H1 (cell line): ENCODE measurements around the gene MSANTD2. TPM values are rescaled to one million over a fixed set of nuclear protein-coding genes. Genes with fewer than 3 reads are reported as not detected.

ENCODE experiments used
- CTCF ChIA-PET: fragments of 300-600 bp; sonication (Branson Sonifier 250); formaldehyde crosslinking; loops from one replicate; lab custom pipeline; 2021; ENCODE audit not compliant: partially characterized antibody; lab: Charles Lee
- POLR2A ChIA-PET: fragments of 300-600 bp; sonication (Branson Sonifier 250); formaldehyde crosslinking; loops from one replicate; lab custom pipeline; 2021; ENCODE audit warnings: inconsistent platforms; ENCODE audit not compliant: partially characterized antibody; lab: Charles Lee
- DNase-seq, 2 experiments: peaks; one replicate each; pipeline versions ENCODE4 v3.0.0 to v3.0.0-alpha.2; 2010 to 2022; ENCODE audit warnings: low spot score in 2 of 2, low read depth in 1 of 2, mixed read lengths in 1 of 2
- FAIRE-seq: peaks from 2 replicates; lab custom pipeline; 2011; peaks lifted over from hg19 to GRCh38; lab: Jason Lieb, UNC
- H2AFZ ChIP-seq: 2 replicates; pipeline ENCODE4 v1.8.1; 2012; ENCODE audit warnings: low read length, inconsistent platforms
- H2AK5ac ChIP-seq: 2 replicates; pipeline ENCODE4 v1.6.1; 2013; ENCODE audit warnings: low read depth, low read length
- H2BK120ac ChIP-seq: replicated peaks from 2 replicates; pipeline ENCODE3; 2013; ENCODE audit warnings: low read depth, low read length, inconsistent platforms
- H2BK12ac ChIP-seq: 2 replicates; pipeline ENCODE4 v1.6.1; 2013; ENCODE audit warnings: low read depth, low read length
- H2BK15ac ChIP-seq: 2 replicates; pipeline ENCODE4 v1.6.1; 2013; ENCODE audit warnings: low read length
- H2BK20ac ChIP-seq: 2 replicates; pipeline ENCODE4 v1.6.1; 2013; ENCODE audit warnings: low read length
- H2BK5ac ChIP-seq: 2 replicates; pipeline ENCODE4 v1.6.1; 2013; ENCODE audit warnings: low read depth, low read length
- H3K14ac ChIP-seq: 2 replicates; pipeline ENCODE4 v1.6.1; 2013; ENCODE audit warnings: inconsistent platforms; ENCODE audit not compliant: insufficient read length
- H3K18ac ChIP-seq: 2 replicates; pipeline ENCODE4 v1.6.1; 2013; ENCODE audit warnings: low read length; ENCODE audit errors: extremely low read depth
- H3K23ac ChIP-seq: 2 replicates; pipeline ENCODE4 v1.6.1; 2013; ENCODE audit warnings: inconsistent platforms; ENCODE audit not compliant: insufficient read length
- H3K23me2 ChIP-seq: 2 replicates; pipeline ENCODE4 v1.6.1; 2013; ENCODE audit warnings: low read depth, low read length
- H3K27ac ChIP-seq: 2 replicates; pipeline ENCODE4 v1.6.1; 2011; ENCODE audit warnings: low read depth, low read length, inconsistent platforms
- H3K27me3 ChIP-seq, 4 experiments: replicated peaks in 1 of 4; 1 replicate in 1 of 4; 2 replicates in 3 of 4; pipeline versions ENCODE4 v1.6.1 to v1.8.1; 2011 to 2013; ENCODE audit warnings: low read length in 3 of 4, mild to moderate bottlenecking in 3 of 4, inconsistent platforms in 2 of 4, mixed read lengths in 2 of 4, moderate library complexity in 1 of 4; ENCODE audit not compliant: control insufficient read depth in 3 of 4, insufficient read depth in 3 of 4; ENCODE audit errors: extremely low read depth in 1 of 4
- H3K36me3 ChIP-seq, 4 experiments: 2 replicates each; pipeline versions ENCODE4 v1.6.1 to v1.8.1; 2011 to 2013; ENCODE audit warnings: mild to moderate bottlenecking in 4 of 4, low read length in 3 of 4, moderate library complexity in 2 of 4, control low read depth in 1 of 4, inconsistent platforms in 1 of 4; ENCODE audit not compliant: insufficient read depth in 4 of 4, control insufficient read depth in 2 of 4
- H3K4ac ChIP-seq: replicated peaks from 2 replicates; pipeline ENCODE3; 2013; ENCODE audit warnings: low read length, low read depth, mixed read lengths, inconsistent platforms; ENCODE audit not compliant: insufficient read length
- H3K4me1 ChIP-seq, 4 experiments: replicated peaks in 1 of 4; 1 replicate in 1 of 4; 2 replicates in 3 of 4; pipeline versions ENCODE4 v1.6.1 to v1.8.1; 2011 to 2013; ENCODE audit warnings: low read length in 3 of 4, inconsistent platforms in 2 of 4, mixed read lengths in 1 of 4; ENCODE audit not compliant: insufficient read depth in 4 of 4, control insufficient read depth in 3 of 4
- H3K4me2 ChIP-seq, 2 experiments: 2 replicates each; pipeline versions ENCODE4 v1.6.1 to v1.8.1; 2011 to 2013; ENCODE audit warnings: low read depth in 2 of 2, low read length in 2 of 2, control low read depth in 1 of 2, inconsistent platforms in 1 of 2, mild to moderate bottlenecking in 1 of 2; ENCODE audit not compliant: insufficient read depth in 1 of 2
- H3K4me3 ChIP-seq, 4 experiments: fragments of 200-600, 300-600 bp in 1 of 4; sonication (generic), shearing (Covaris generic), sonication (Bioruptor Twin) in 1 of 4; 2 replicates each; pipeline versions ENCODE4 v1.5.1 to v1.8.1; 2011 to 2016; ENCODE audit warnings: low read length in 4 of 4, low read depth in 3 of 4, control low read depth in 2 of 4, inconsistent platforms in 2 of 4, mild to moderate bottlenecking in 2 of 4, mixed read lengths in 1 of 4, moderate library complexity in 1 of 4; ENCODE audit not compliant: insufficient read depth in 2 of 4; ENCODE audit errors: extremely low read depth in 1 of 4
- H3K56ac ChIP-seq: replicated peaks from 2 replicates; pipeline ENCODE3; 2013; ENCODE audit warnings: low read depth, mild to moderate bottlenecking, mixed read lengths, low read length, inconsistent platforms; ENCODE audit not compliant: insufficient read length
- H3K79me1 ChIP-seq: 2 replicates; pipeline ENCODE4 v1.6.1; 2013; ENCODE audit warnings: low read depth, low read length, control low read depth
- H3K79me2 ChIP-seq, 2 experiments: 2 replicates each; pipeline versions ENCODE4 v1.6.1 to v1.8.1; 2012 to 2013; ENCODE audit warnings: low read length in 2 of 2, mild to moderate bottlenecking in 2 of 2, inconsistent platforms in 1 of 2; ENCODE audit not compliant: insufficient read depth in 2 of 2, control insufficient read depth in 1 of 2
- H3K9ac ChIP-seq, 4 experiments: replicated peaks in 1 of 4; 1 replicate in 1 of 4; 2 replicates in 3 of 4; pipeline versions ENCODE4 v1.6.1 to v1.8.1; 2011 to 2013; ENCODE audit warnings: low read depth in 3 of 4, low read length in 3 of 4, control low read depth in 2 of 4, mild to moderate bottlenecking in 2 of 4, moderate library complexity in 2 of 4, inconsistent platforms in 1 of 4; ENCODE audit errors: extremely low read depth in 1 of 4
- H3K9me3 ChIP-seq, 2 experiments: 2 replicates each; pipeline versions ENCODE4 v1.6.1 to v1.8.1; 2012 to 2013; ENCODE audit warnings: mild to moderate bottlenecking in 2 of 2, moderate library complexity in 2 of 2, control low read depth in 1 of 2, inconsistent platforms in 1 of 2, low read depth in 1 of 2, low read length in 1 of 2, mixed read lengths in 1 of 2; ENCODE audit not compliant: insufficient read depth in 2 of 2
- H4K20me1 ChIP-seq, 2 experiments: replicated peaks in 1 of 2; 2 replicates each; pipeline versions ENCODE3 to v1.8.1; 2011 to 2013; ENCODE audit warnings: inconsistent platforms in 2 of 2, low read length in 2 of 2, mild to moderate bottlenecking in 1 of 2; ENCODE audit not compliant: insufficient read depth in 2 of 2, control insufficient read depth in 1 of 2
- H4K5ac ChIP-seq: 2 replicates; pipeline ENCODE4 v1.6.1; 2013; ENCODE audit warnings: low read length, low read depth, mixed read lengths, inconsistent platforms; ENCODE audit not compliant: insufficient read length
- H4K8ac ChIP-seq: 2 replicates; pipeline ENCODE4 v1.8.0; 2013; ENCODE audit warnings: mild to moderate bottlenecking, moderate library complexity, low read length, inconsistent platforms; ENCODE audit not compliant: insufficient read depth; ENCODE audit errors: extremely low read depth
- H4K91ac ChIP-seq: replicated peaks from 2 replicates; pipeline ENCODE3; 2013; ENCODE audit warnings: low read length, mixed read lengths, inconsistent platforms; ENCODE audit not compliant: insufficient read length
- BACH1 ChIP-seq: IDR thresholded peaks from 2 replicates; pipeline ENCODE4 v1.6.1; 2012; ENCODE audit warnings: low read length, improper control_type of control experiment
- CREB1 ChIP-seq: IDR thresholded peaks from 2 replicates; pipeline ENCODE4 v1.6.1; 2012; ENCODE audit warnings: inconsistent platforms
- CTCF ChIP-seq, 3 experiments: IDR thresholded peaks; 1 replicate in 2 of 3; 2 replicates in 1 of 3; pipeline versions ENCODE4 v1.5.1 to v1.6.1; 2011; ENCODE audit warnings: low read length in 3 of 3, mild to moderate bottlenecking in 3 of 3, inconsistent platforms in 2 of 3, low read depth in 1 of 3, moderate library complexity in 1 of 3; ENCODE audit not compliant: insufficient read depth in 1 of 3; ENCODE audit errors: control extremely low read depth in 1 of 3
- E2F6 ChIP-seq: IDR thresholded peaks from 2 replicates; pipeline ENCODE4 v1.6.1; 2012; ENCODE audit warnings: inconsistent platforms
- EZH2 ChIP-seq: fragments of 200-600 bp; sonication (generic); IDR thresholded peaks from 2 replicates; pipeline ENCODE4 v1.7.1; 2012; ENCODE audit warnings: low read depth, mild to moderate bottlenecking, moderate library complexity, low read length, inconsistent platforms; ENCODE audit not compliant: severe bottlenecking
- FOSL1 ChIP-seq: IDR thresholded peaks from 2 replicates; pipeline ENCODE4 v1.6.1; 2011; ENCODE audit warnings: mild to moderate bottlenecking, low read depth, low read length, moderate library complexity; ENCODE audit not compliant: insufficient read depth
- SP1 ChIP-seq: IDR thresholded peaks from 2 replicates; pipeline ENCODE4 v1.6.1; 2011; ENCODE audit warnings: low read depth, low read length
- USF2 ChIP-seq: IDR thresholded peaks from 2 replicates; pipeline ENCODE4 v1.6.1; 2011; ENCODE audit warnings: low read length, improper control_type of control experiment
- WGBS, 2 experiments: shearing (Covaris generic) in 1 of 2; methylation state at CpG; one replicate each; pipeline versions ENCODE4 v1.1.6 to v1.1.7; 2013 to 2015; ENCODE audit warnings: low lambda C conversion rate in 2 of 2, mixed read lengths in 2 of 2, inconsistent platforms in 1 of 2, low coverage in 1 of 2, missing lambda C conversion rate in 1 of 2; ENCODE audit not compliant: insufficient replicate concordance in 2 of 2, insufficient coverage in 1 of 2, insufficient read length in 1 of 2; ENCODE audit errors: extremely low coverage in 1 of 2, missing lambda C conversion rate in 1 of 2; 5-methylcytosine and 5-hydroxymethylcytosine counted together
- polyA plus RNA-seq, 7 experiments: library from polyadenylated mRNA; depleted of rRNA in 3 of 7; stranded (reverse) in 5 of 7; unstranded in 2 of 7; fragments of >200 nt in 5 of 7; fragments of 200-250 nt in 2 of 7; gene quantifications; 1 replicate in 5 of 7; 2 replicates in 1 of 7; 4 replicates in 1 of 7; pipeline versions ENCODE4 v1.2.1 to v1.2.3, GENCODE V29; 2011 to 2013; ENCODE audit warnings: missing spikeins in 2 of 7, mixed read lengths in 2 of 7
- total RNA-seq: library from RNA; stranded (reverse); fragmentation: NEBNext Ultra II Directional; extraction: Animal tissue kit (Norgen Biotek cat#: 25700); gene quantifications from 2 replicates; pipeline ENCODE4 v1.2.1, GENCODE V29; 2021

Gene MSANTD2
- total and polyA plus RNA-seq, 2 of the 8 experiments (the other 6 are each of a cell fraction or from before 2014, with no cell fraction given) = 8.2 to 15.9 TPM

GRCh38 chr11:124832571-124832970 is 32.4 kb upstream of the MSANTD2 start:
- H3K23ac ChIP-seq = no peak overlapping the region
- POLR2A ChIA-PET = interaction anchor here (0.6 to 1.7 kb wide), 3 partner anchors 19 to 34 kb away, joined by 3 to 4 read pairs (median 4); no protein-coding TSS in a partner anchor
- H3K14ac ChIP-seq = no peak overlapping the region
- H4K20me1 ChIP-seq = no peaks in the 10 kb centered on the region
- no peak overlapping the region for H4K91ac ChIP-seq
- no peak overlapping the region for H3K27ac ChIP-seq
- no peaks in the 10 kb centered on the region for H3K36me3 ChIP-seq
- no peak overlapping the region for H3K18ac ChIP-seq
- WGBS, 2 experiments = 85% methylated on average over 4 of the region's 4 CpGs; no CpG with 5 or more reads in 1 of the 2 experiments
- peaks cover 0 to 5% (median 0%) of the 10 kb centered on the region in 4 experiments; a peak in 3 of 7 replicates for H3K4me1 ChIP-seq
- FAIRE-seq (no peak), DNase-seq (no peak)
- no peak overlapping the region for H4K8ac ChIP-seq
- H2AK5ac ChIP-seq = no peak overlapping the region
- CTCF ChIA-PET = interaction anchor here (0.6 to 8.3 kb wide), 18 partner anchors 7 to 229 kb away, joined by 3 to 108 read pairs (median 4); partner anchors contain the start of gene ROBO3
- no peak overlapping the region for H2BK12ac ChIP-seq
- no peak overlapping the region for H2BK5ac ChIP-seq
- no peak overlapping the region for H3K4me2 ChIP-seq
- H3K56ac ChIP-seq = no peak overlapping the region
- H3K79me2 ChIP-seq = no peaks in the 10 kb centered on the region
- no peak overlapping the region for H2BK15ac ChIP-seq
- no peaks in the 10 kb centered on the region for H3K23me2 ChIP-seq
- H3K79me1 ChIP-seq = no peaks in the 10 kb centered on the region
- H2AFZ ChIP-seq = no peak overlapping the region
- H3K27me3 ChIP-seq = peaks cover 0 to 9% (median 6%) of the 10 kb centered on the region in 4 experiments; a peak in 6 of 7 replicates
- H2BK20ac ChIP-seq = no peak overlapping the region
- H3K9me3 ChIP-seq = no peaks in the 10 kb centered on the region
- H4K5ac ChIP-seq = no peak overlapping the region
- H3K4ac ChIP-seq = no peak overlapping the region
- TF ChIP-seq E2F6 = no peak
- TF ChIP-seq BACH1 = no peak
- TF ChIP-seq CTCF (IDR thresholded peaks at IDR 0.05; ENCODE audit: control extremely low read depth in 1 of 3, insufficient read depth in 1 of 3, low read depth in 1 of 3, low read length in 3 of 3) = no peak
- no peak for TF ChIP-seq EZH2
- TF ChIP-seq USF2 = no peak
- TF ChIP-seq CREB1 = no peak
- TF ChIP-seq SP1 = no peak
- no peak for TF ChIP-seq FOSL1
- no peak overlapping the region for H2BK120ac ChIP-seq
- H3K9ac ChIP-seq = no peak overlapping the region
- no peak overlapping the region for H3K4me3 ChIP-seq
